Neutrophil (primary cell): ENCODE measurements around the gene EDN3.

ENCODE experiments used
- H3K27ac ChIP-seq: fragments of 200-600 bp; sonication (generic); 2 replicates; pipeline ENCODE4 v1.5.1; 2016; ENCODE audit warnings: mild to moderate bottlenecking, moderate library complexity
- H3K27me3 ChIP-seq: fragments of 200-600 bp; sonication (generic); 2 replicates; pipeline ENCODE4 v1.6.0; 2016; ENCODE audit warnings: mild to moderate bottlenecking
- H3K36me3 ChIP-seq: fragments of 200-600 bp; sonication (generic); 2 replicates; pipeline ENCODE4 v1.5.1; 2017
- H3K4me1 ChIP-seq, 2 experiments: fragments of 200-600 bp in 1 of 2; sonication (generic) in 1 of 2; 1 replicate in 1 of 2; 2 replicates in 1 of 2; pipeline versions ENCODE4 v1.5.1 to v1.6.1; 2013 to 2016; ENCODE audit warnings: low read depth in 1 of 2, low read length in 1 of 2, mild to moderate bottlenecking in 1 of 2, moderate library complexity in 1 of 2; ENCODE audit not compliant: control insufficient read depth in 1 of 2, insufficient read depth in 1 of 2
- H3K4me3 ChIP-seq, 2 experiments: fragments of 200-600 bp in 1 of 2; sonication (generic) in 1 of 2; 1 replicate in 1 of 2; 2 replicates in 1 of 2; pipeline ENCODE4 v1.5.1; 2013 to 2016; ENCODE audit warnings: low read depth in 1 of 2, low read length in 1 of 2, mild to moderate bottlenecking in 1 of 2, moderate library complexity in 1 of 2
- H3K9me3 ChIP-seq: fragments of 200-600 bp; sonication (generic); 2 replicates; pipeline ENCODE4 v1.5.1; 2016
- TF ChIP-seq, protein P1 (sequence below): fragments of 200-600 bp; sonication (generic); IDR thresholded peaks from 2 replicates; pipeline ENCODE4 v1.5.1; 2016; ENCODE audit warnings: antibody characterized with exemption

The EDN3 gene

DNA sequence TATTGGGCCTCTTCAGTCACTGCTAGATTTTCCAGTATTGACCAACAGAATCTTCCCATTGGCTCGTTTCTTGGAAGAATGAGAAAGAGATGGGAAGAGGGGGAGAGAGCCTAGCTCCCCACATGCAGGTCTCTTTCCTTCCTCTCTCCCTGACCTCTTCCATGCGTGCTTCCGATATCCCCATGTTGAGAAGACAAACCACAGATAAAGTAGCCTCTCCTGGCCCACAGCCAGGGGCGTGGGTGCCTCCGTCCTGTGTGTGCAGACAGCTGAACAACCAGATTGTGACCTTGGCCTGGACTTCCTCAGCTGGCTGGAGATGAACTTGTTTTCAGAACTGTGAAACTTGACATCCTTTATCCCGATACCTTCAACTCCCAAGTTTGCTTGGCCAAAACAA, 71.0 kb downstream of the EDN3 start:
- H3K4me1 ChIP-seq: no peaks in the 10 kb centered on the region
- H3K27me3 ChIP-seq: no peaks in the 10 kb centered on the region
- H3K9me3 ChIP-seq: no peaks in the 10 kb centered on the region
- H3K27ac ChIP-seq: no peak overlapping the region
- no peaks in the 10 kb centered on the region for H3K36me3 ChIP-seq
- TF ChIP-seq, protein P1, sequence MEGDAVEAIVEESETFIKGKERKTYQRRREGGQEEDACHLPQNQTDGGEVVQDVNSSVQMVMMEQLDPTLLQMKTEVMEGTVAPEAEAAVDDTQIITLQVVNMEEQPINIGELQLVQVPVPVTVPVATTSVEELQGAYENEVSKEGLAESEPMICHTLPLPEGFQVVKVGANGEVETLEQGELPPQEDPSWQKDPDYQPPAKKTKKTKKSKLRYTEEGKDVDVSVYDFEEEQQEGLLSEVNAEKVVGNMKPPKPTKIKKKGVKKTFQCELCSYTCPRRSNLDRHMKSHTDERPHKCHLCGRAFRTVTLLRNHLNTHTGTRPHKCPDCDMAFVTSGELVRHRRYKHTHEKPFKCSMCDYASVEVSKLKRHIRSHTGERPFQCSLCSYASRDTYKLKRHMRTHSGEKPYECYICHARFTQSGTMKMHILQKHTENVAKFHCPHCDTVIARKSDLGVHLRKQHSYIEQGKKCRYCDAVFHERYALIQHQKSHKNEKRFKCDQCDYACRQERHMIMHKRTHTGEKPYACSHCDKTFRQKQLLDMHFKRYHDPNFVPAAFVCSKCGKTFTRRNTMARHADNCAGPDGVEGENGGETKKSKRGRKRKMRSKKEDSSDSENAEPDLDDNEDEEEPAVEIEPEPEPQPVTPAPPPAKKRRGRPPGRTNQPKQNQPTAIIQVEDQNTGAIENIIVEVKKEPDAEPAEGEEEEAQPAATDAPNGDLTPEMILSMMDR: no peak
- no peak overlapping the region for H3K4me3 ChIP-seq

DNA sequence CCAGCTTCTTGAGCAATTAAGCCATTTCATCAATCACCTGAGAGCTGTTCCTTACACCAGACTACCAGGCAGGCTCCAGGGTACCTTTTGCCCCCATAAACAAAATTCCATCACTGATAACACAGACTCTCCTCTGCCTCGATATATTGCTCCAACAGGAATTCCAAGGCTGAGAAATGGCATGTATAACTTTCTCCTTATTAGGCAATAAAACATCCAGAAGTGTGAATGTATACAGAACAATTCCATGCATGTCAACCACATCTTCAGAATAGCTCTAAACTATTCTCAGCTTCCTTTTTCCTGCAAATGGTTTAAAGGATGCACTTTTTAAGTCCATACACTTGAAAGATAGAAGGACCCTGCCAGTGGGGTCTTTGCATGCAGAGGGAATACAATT, 73.8 kb downstream of the EDN3 start:
- no peaks in the 10 kb centered on the region for H3K27me3 ChIP-seq
- TF ChIP-seq, protein P1: no peak

DNA sequence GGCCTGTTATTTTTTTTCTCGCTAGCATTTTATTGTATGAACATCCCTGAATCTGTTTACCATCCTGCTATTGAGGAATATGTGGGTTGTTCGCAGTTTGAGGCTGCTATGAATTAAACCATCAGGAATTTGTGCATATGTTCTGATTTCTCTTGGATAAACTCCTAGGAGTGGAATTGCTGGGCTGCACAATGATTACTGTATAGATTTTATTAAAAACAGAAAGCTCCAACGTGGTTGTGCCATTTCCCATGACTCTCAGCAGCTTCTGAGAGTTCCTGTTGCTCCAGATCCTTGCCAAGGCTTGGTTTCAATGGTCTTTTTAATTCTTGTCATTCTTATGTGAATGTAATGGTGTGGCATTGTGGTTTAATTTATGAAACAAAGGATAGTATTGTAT, 75.1 kb downstream of the EDN3 start:
- H3K27ac ChIP-seq: no peak overlapping the region
- TF ChIP-seq, protein P1: no peak

More for the DNA sequence above, 73.8 kb downstream of the EDN3 start:
- Histone ChIP-seq H3K4me1 (no peaks in the 10 kb centered on the region), H3K4me3 (no peak overlapping the region), H3K9me3 (no peaks in the 10 kb centered on the region), H3K36me3 (no peaks in the 10 kb centered on the region), H3K27ac (no peak overlapping the region)

More for the DNA sequence above, 75.1 kb downstream of the EDN3 start:
- Histone ChIP-seq H3K4me1 (no peaks in the 10 kb centered on the region), H3K36me3 (no peaks in the 10 kb centered on the region), H3K4me3 (no peak overlapping the region), H3K27me3 (no peaks in the 10 kb centered on the region), H3K9me3 (no peaks in the 10 kb centered on the region)
